ENCODE measurements around the gene DIS3L2.
A peak's percentile ranks its signal among the peaks of the same experiment; 100 is the strongest.

DIS3L2 gene

GRCh38 chr2:232058063-232058877 is 96.8 kb downstream of the DIS3L2 start:
- DNase-seq, result no peak
- H3K9me3 ChIP-seq (ENCODE audit: severe bottlenecking), result no peaks in the 10 kb centered on the region
- H3K27ac ChIP-seq, result no peak overlapping the region
- no peak for TF ChIP-seq CTCF (IDR thresholded peaks at IDR 0.05; ENCODE audit: low read depth, low read length)
- H3K27me3 ChIP-seq (ENCODE audit: insufficient read depth, low read depth, severe bottlenecking), result no peaks in the 10 kb centered on the region
- no peak overlapping the region for H3K4me3 ChIP-seq (ENCODE audit: low read depth, low read length)
- H3K36me3 ChIP-seq, result no peaks in the 10 kb centered on the region

- no peak overlapping the region for H3K4me3 ChIP-seq (ENCODE audit: low read depth, low read length)
- no peak for TF ChIP-seq CTCF (IDR thresholded peaks at IDR 0.05; ENCODE audit: low read depth, low read length)
- DNase-seq, result no peak
- H3K36me3 ChIP-seq, result no peaks in the 10 kb centered on the region
- H3K27ac ChIP-seq, result no peak overlapping the region
- no peaks in the 10 kb centered on the region for H3K27me3 ChIP-seq (ENCODE audit: insufficient read depth, low read depth, severe bottlenecking)
- H3K9me3 ChIP-seq (ENCODE audit: severe bottlenecking), result no peaks in the 10 kb centered on the region
Observed at GRCh38 chr2:232058931-232059330, 97.4 kb downstream of the DIS3L2 start.

GRCh38 chr2:232061265-232061664 is 99.8 kb downstream of the DIS3L2 start:
- no peak for DNase-seq
- TF ChIP-seq CTCF (IDR thresholded peaks at IDR 0.05; ENCODE audit: low read depth, low read length), result no peak
- Histone ChIP-seq H3K27ac (no peak overlapping the region), H3K36me3 (no peaks in the 10 kb centered on the region), H3K27me3 (ENCODE audit: insufficient read depth, low read depth, severe bottlenecking) (no peaks in the 10 kb centered on the region), H3K9me3 (ENCODE audit: severe bottlenecking) (no peaks in the 10 kb centered on the region), H3K4me3 (ENCODE audit: low read depth, low read length) (no peak overlapping the region)

DNA sequence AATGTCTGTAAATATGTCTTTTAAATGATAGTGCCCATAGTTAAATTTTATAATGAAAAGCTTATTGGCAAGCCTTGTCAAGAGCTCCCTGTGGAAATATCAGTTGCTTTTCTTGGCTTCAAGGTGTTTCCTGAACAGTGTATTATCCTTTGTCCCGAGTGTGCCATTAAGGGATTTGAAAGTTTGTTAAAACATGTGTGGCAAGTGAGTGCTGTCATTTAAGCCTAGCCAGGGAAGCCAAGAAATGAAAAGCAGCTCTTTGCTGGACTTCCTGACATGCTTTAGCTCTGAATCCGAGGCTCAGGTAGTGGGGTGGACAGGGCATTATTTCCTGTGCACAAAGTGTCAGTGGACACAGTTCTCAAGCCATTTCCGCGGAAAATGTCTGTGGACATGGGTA is 111.5 kb downstream of the DIS3L2 start:
- no peak for DNase-seq
- no peak for TF ChIP-seq CTCF (IDR thresholded peaks at IDR 0.05; ENCODE audit: low read depth, low read length)
- no peaks in the 10 kb centered on the region for H3K27me3 ChIP-seq (ENCODE audit: insufficient read depth, low read depth, severe bottlenecking)

DNA sequence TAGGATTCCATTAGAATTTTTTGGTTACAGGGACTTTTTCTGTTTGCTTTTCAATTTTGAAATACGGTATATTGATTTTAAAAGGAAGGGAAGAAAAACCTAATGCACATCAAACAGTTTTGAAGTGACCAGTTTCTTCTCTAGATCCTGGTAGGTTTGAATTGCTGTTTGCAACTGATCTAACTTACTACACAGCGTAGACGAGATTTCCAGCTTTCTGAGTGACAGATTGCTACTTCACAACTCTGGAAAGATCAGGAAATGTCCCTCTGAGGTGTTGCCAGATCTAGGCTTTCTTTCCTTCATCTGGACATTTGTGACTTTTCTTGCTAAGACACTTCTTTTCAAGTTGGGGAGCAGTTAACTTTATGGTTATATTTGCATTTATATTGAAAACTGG is 112.2 kb downstream of the DIS3L2 start:
- no peak for DNase-seq
- no peaks in the 10 kb centered on the region for H3K36me3 ChIP-seq
- no peak overlapping the region for H3K27ac ChIP-seq
- H3K9me3 ChIP-seq (ENCODE audit: severe bottlenecking), result no peaks in the 10 kb centered on the region
- no peak for TF ChIP-seq CTCF (IDR thresholded peaks at IDR 0.05; ENCODE audit: low read depth, low read length)
- no peak overlapping the region for H3K4me3 ChIP-seq (ENCODE audit: low read depth, low read length)
- H3K27me3 ChIP-seq (ENCODE audit: insufficient read depth, low read depth, severe bottlenecking), result no peaks in the 10 kb centered on the region

More for the DNA sequence above, 111.5 kb downstream of the DIS3L2 start:
- Histone ChIP-seq H3K27ac (no peak overlapping the region), H3K9me3 (ENCODE audit: severe bottlenecking) (no peaks in the 10 kb centered on the region), H3K4me3 (ENCODE audit: low read depth, low read length) (no peak overlapping the region), H3K36me3 (no peaks in the 10 kb centered on the region)

DNA sequence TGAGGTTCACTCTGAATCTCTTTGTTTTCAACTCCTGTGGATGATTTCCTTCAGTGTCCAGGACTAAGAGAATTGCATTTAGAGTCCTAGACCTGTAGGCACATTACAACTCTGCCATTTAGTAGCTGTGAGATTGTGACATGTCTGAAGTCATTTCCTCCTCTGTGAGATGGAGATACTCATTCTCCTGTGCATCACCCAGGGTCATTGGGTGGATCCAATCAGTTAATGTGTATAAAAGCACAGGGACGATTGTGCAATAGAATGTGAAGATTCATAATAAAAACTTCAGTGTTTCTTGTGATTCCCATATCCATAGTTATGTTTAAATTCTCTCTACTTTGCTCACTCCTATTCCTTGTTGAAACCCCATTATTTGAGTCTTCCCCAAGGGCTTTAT is 113.6 kb downstream of the DIS3L2 start:
- DNase-seq, result no peak
- Histone ChIP-seq H3K27ac (peak overlapping the region; percentile 26; the same call in 1 of the 2 replicates), H3K27me3 (ENCODE audit: insufficient read depth, low read depth, severe bottlenecking) (no peaks in the 10 kb centered on the region), H3K36me3 (no peaks in the 10 kb centered on the region), H3K4me3 (ENCODE audit: low read depth, low read length) (no peak overlapping the region), H3K9me3 (ENCODE audit: severe bottlenecking) (no peaks in the 10 kb centered on the region)
- TF ChIP-seq CTCF (IDR thresholded peaks at IDR 0.05; ENCODE audit: low read depth, low read length), result no peak

Data from WERI-Rb-1 (cell line).